AG04449 (cell line): Measurements from ENCODE around the gene KLHL15.
A peak's percentile ranks its signal among the peaks of the same experiment; 100 is the strongest.

Experiments used
- CTCF ChIA-PET: fragments of 350-600 bp; formaldehyde crosslinking; extraction: SDS; loops from one replicate; lab custom pipeline; 2021; ENCODE audit warnings: antibody characterized with exemption; lab: Yijun Ruan, JAX
- POLR2A ChIA-PET: fragments of 400-600, 350-600 bp; formaldehyde crosslinking; extraction: SDS; loops from one replicate; lab custom pipeline; 2020; ENCODE audit warnings: antibody characterized with exemption, inconsistent platforms; lab: Yijun Ruan, JAX
- DNase-seq: peaks from one replicate; pipeline ENCODE4 v3.0.0-alpha.2; 2010; ENCODE audit warnings: low read depth, low spot score
- H3K4me3 ChIP-seq: 2 replicates; pipeline ENCODE4 v1.5.1; 2011; ENCODE audit warnings: low read depth, mild to moderate bottlenecking, control low read depth, low read length
- CTCF ChIP-seq: IDR thresholded peaks from one replicate; pipeline ENCODE4 v1.5.1; 2011; ENCODE audit warnings: mild to moderate bottlenecking, moderate library complexity, low read length, control low read depth, inconsistent platforms; ENCODE audit not compliant: insufficient read depth; ENCODE audit errors: missing control alignments

KLHL15 gene

GRCh38 chrX:24024819-24025740 is 1.9 kb downstream of the KLHL15 start:
- CTCF ChIA-PET = interaction anchor here (2.9 kb wide), 1 partner anchor 29 kb away, joined by 17 read pairs; the partner anchor contains the start of gene EIF2S3
- DNase-seq = peak; percentile 37
- peak; percentile 14 for TF ChIP-seq CTCF
- POLR2A ChIA-PET = interaction anchor here (0.5 to 2.3 kb wide), 3 partner anchors 29 to 282 kb away, joined by 3 to 20 read pairs (median 4); partner anchors contain the start of genes ACOT9, EIF2S3 and SAT1
- peak overlapping the region; percentile 73 for H3K4me3 ChIP-seq

- TF ChIP-seq CTCF = no peak
- peak overlapping the region; percentile 64 for H3K4me3 ChIP-seq
- ChIA-PET POLR2A (interaction anchor here (2.3 kb wide), 1 partner anchor 30 kb away, joined by 20 read pairs; the partner anchor contains the start of gene EIF2S3), CTCF (interaction anchor here (0.9 kb wide), 1 partner anchor 14 kb away, joined by 3 read pairs; no protein-coding TSS in a partner anchor)
- DNase-seq = no peak
Observed at GRCh38 chrX:24023972-24024669, 2.9 kb downstream of the KLHL15 start.

GRCh38 chrX:24023544-24023943 is 3.4 kb downstream of the KLHL15 start:
- no peak for DNase-seq
- POLR2A ChIA-PET = no interaction called here
- H3K4me3 ChIP-seq = peak overlapping the region; percentile 64
- TF ChIP-seq CTCF = no peak
- CTCF ChIA-PET = interaction anchor here (0.9 kb wide), 1 partner anchor 14 kb away, joined by 3 read pairs; no protein-coding TSS in a partner anchor

GRCh38 chrX:24020306-24020876 is 6.6 kb downstream of the KLHL15 start:
- CTCF ChIA-PET = interaction anchor here (1.2 kb wide), 1 partner anchor 112 kb away, joined by 3 read pairs; the partner anchor contains the start of genes APOO and CXorf58
- no peak for TF ChIP-seq CTCF
- DNase-seq = no peak
- POLR2A ChIA-PET = no interaction called here
- no peak overlapping the region for H3K4me3 ChIP-seq

GRCh38 chrX:24019448-24019847 is 7.5 kb downstream of the KLHL15 start:
- ChIA-PET CTCF (interaction anchor here (1.2 kb wide), 1 partner anchor 112 kb away, joined by 3 read pairs; the partner anchor contains the start of genes APOO and CXorf58), POLR2A (no interaction called here)
- no peak overlapping the region for H3K4me3 ChIP-seq
- TF ChIP-seq CTCF = no peak
- no peak for DNase-seq
